ENCODE results near the gene LCE2D. TPM values are rescaled to one million over a fixed set of nuclear protein-coding genes. Genes with fewer than 3 reads are reported as not detected.
"Not testable (repeated sequence)": the region's sequence is repeated elsewhere in the genome, so short reads cannot be mapped to it uniquely, and the experiment has no call there.

Gene LCE2D
- total RNA-seq, 2 donors from 2014 or later = not detected

GRCh38 chr1:152656459-152656858 is 6.7 kb upstream of the LCE2D start:
- Histone ChIP-seq H3K4me3 (no peak overlapping the region), H3K4me1 (no peaks in the 10 kb centered on the region), H3K36me3 (no peaks in the 10 kb centered on the region), H3K27ac (no peak overlapping the region), H3K27me3 (no peaks in the 10 kb centered on the region), H3K9me3 (no peaks in the 10 kb centered on the region)
- DNase-seq (ENCODE audit: low spot score) = no peak
- TF ChIP-seq CTCF (IDR thresholded peaks at IDR 0.05) = no peak

- H3K27ac ChIP-seq = no peak overlapping the region
- H3K4me3 ChIP-seq = no peak overlapping the region
- no peaks in the 10 kb centered on the region for H3K27me3 ChIP-seq
- H3K4me1 ChIP-seq = no peaks in the 10 kb centered on the region
- no peaks in the 10 kb centered on the region for H3K36me3 ChIP-seq
- no peak for DNase-seq (ENCODE audit: low spot score)
- no peak for TF ChIP-seq CTCF (IDR thresholded peaks at IDR 0.05)
- no peaks in the 10 kb centered on the region for H3K9me3 ChIP-seq
Measured at GRCh38 chr1:152657677-152658076, 5.5 kb upstream of the LCE2D start.

GRCh38 chr1:152658649-152659048 is 4.5 kb upstream of the LCE2D start:
- H3K9me3 ChIP-seq = no peaks in the 10 kb centered on the region
- TF ChIP-seq CTCF (IDR thresholded peaks at IDR 0.05) = no peak
- no peak overlapping the region for H3K27ac ChIP-seq
- no peak for DNase-seq (ENCODE audit: low spot score)
- no peaks in the 10 kb centered on the region for H3K36me3 ChIP-seq
- H3K27me3 ChIP-seq = no peaks in the 10 kb centered on the region
- H3K4me3 ChIP-seq = no peak overlapping the region
- H3K4me1 ChIP-seq = no peaks in the 10 kb centered on the region

GRCh38 chr1:152666171-152666570 is 3.0 kb downstream of the LCE2D start:
- H3K27ac ChIP-seq; DNase-seq (ENCODE audit: low spot score); H3K36me3 ChIP-seq; H3K27me3 ChIP-seq; H3K4me3 ChIP-seq; H3K4me1 ChIP-seq; H3K9me3 ChIP-seq: not testable (repeated sequence)

- H3K4me1 ChIP-seq = no peaks in the 10 kb centered on the region
- no peaks in the 10 kb centered on the region for H3K36me3 ChIP-seq
- DNase-seq (ENCODE audit: low spot score) = no peak
- H3K4me3 ChIP-seq = no peak overlapping the region
- no peaks in the 10 kb centered on the region for H3K27me3 ChIP-seq
- TF ChIP-seq CTCF (IDR thresholded peaks at IDR 0.05) = no peak
- no peaks in the 10 kb centered on the region for H3K9me3 ChIP-seq
- H3K27ac ChIP-seq = no peak overlapping the region
Measured at GRCh38 chr1:152667648-152668047, 4.5 kb downstream of the LCE2D start.

GRCh38 chr1:152673016-152673415 is 9.8 kb downstream of the LCE2D start:
- H3K27ac ChIP-seq = no peak overlapping the region
- H3K4me1 ChIP-seq = no peaks in the 10 kb centered on the region
- no peaks in the 10 kb centered on the region for H3K36me3 ChIP-seq
- no peaks in the 10 kb centered on the region for H3K27me3 ChIP-seq
- no peak for TF ChIP-seq CTCF (IDR thresholded peaks at IDR 0.05)
- no peaks in the 10 kb centered on the region for H3K9me3 ChIP-seq
- DNase-seq (ENCODE audit: low spot score) = no peak
- H3K4me3 ChIP-seq = no peak overlapping the region

- H3K4me1 ChIP-seq; H3K27me3 ChIP-seq; DNase-seq (ENCODE audit: low spot score); H3K27ac ChIP-seq; H3K4me3 ChIP-seq; H3K9me3 ChIP-seq; H3K36me3 ChIP-seq: not testable (repeated sequence)
Measured at GRCh38 chr1:152674983-152675382, 11.8 kb downstream of the LCE2D start, which contains the start of gene LCE2C. Gene LCE2C, plus strand, starts transcription at chr1:152675279. Its CDS starts 737 bp downstream, at chr1:152676016.

Data from right atrium auricular region (tissue), 2 donors.